ENCODE results near the gene TNIP1.

The TNIP1 gene

GRCh38 chr5:151034422-151035379, 46.1 kb downstream of the TNIP1 start:
- DNase-seq (ENCODE audit: low read depth in 1 of 2, low spot score in 1 of 2) = no peak

GRCh38 chr5:151033217-151033934, 47.5 kb downstream of the TNIP1 start:
- TF ChIP-seq JUND (IDR thresholded peaks at IDR 0.05; ENCODE audit: low read depth) = no peak
- in situ Hi-C loops (cut with HindIII; ENCODE audit: low pct_unique_long_range_greater_than_20kb, low sequenced_read_pairs) = no loop called here
- no peak for DNase-seq (ENCODE audit: low read depth in 1 of 2, low spot score in 1 of 2)

More at GRCh38 chr5:151034422-151035379, 46.1 kb downstream of the TNIP1 start:
- no peak for TF ChIP-seq JUND (IDR thresholded peaks at IDR 0.05; ENCODE audit: low read depth)
- in situ Hi-C loops (cut with HindIII; ENCODE audit: low pct_unique_long_range_greater_than_20kb, low sequenced_read_pairs) = no loop called here

GRCh38 chr5:151031554-151031953, 49.3 kb downstream of the TNIP1 start:
- in situ Hi-C loops (cut with HindIII; ENCODE audit: low pct_unique_long_range_greater_than_20kb, low sequenced_read_pairs) = no loop called here
- DNase-seq (ENCODE audit: low read depth in 1 of 2, low spot score in 1 of 2) = no peak
- TF ChIP-seq JUND (IDR thresholded peaks at IDR 0.05; ENCODE audit: low read depth) = no peak

- no peak for TF ChIP-seq JUND (IDR thresholded peaks at IDR 0.05; ENCODE audit: low read depth)
- DNase-seq (ENCODE audit: low read depth in 1 of 2, low spot score in 1 of 2) = no peak
- in situ Hi-C loops (cut with HindIII; ENCODE audit: low pct_unique_long_range_greater_than_20kb, low sequenced_read_pairs) = no loop called here
Measured at GRCh38 chr5:151030379-151030778, 50.5 kb downstream of the TNIP1 start.

- in situ Hi-C loops (cut with HindIII; ENCODE audit: low pct_unique_long_range_greater_than_20kb, low sequenced_read_pairs) = no loop called here
- no peak for TF ChIP-seq JUND (IDR thresholded peaks at IDR 0.05; ENCODE audit: low read depth)
Measured at GRCh38 chr5:151030056-151030336, 50.8 kb downstream of the TNIP1 start.

GRCh38 chr5:151029179-151030055, 51.4 kb downstream of the TNIP1 start:
- in situ Hi-C loops (cut with HindIII; ENCODE audit: low pct_unique_long_range_greater_than_20kb, low sequenced_read_pairs) = no loop called here
- no peak for TF ChIP-seq JUND (IDR thresholded peaks at IDR 0.05; ENCODE audit: low read depth)

More at GRCh38 chr5:151030056-151030336, 50.8 kb downstream of the TNIP1 start:
- no peak for DNase-seq (ENCODE audit: low read depth in 1 of 2, low spot score in 1 of 2)

GRCh38 chr5:151028717-151029116, 52.1 kb downstream of the TNIP1 start:
- TF ChIP-seq JUND (IDR thresholded peaks at IDR 0.05; ENCODE audit: low read depth) = no peak
- in situ Hi-C loops (cut with HindIII; ENCODE audit: low pct_unique_long_range_greater_than_20kb, low sequenced_read_pairs) = no loop called here
- DNase-seq (ENCODE audit: low read depth in 1 of 2, low spot score in 1 of 2) = no peak

More at GRCh38 chr5:151029179-151030055, 51.4 kb downstream of the TNIP1 start:
- no peak for DNase-seq (ENCODE audit: low read depth in 1 of 2, low spot score in 1 of 2)

- in situ Hi-C loops (cut with HindIII; ENCODE audit: low pct_unique_long_range_greater_than_20kb, low sequenced_read_pairs) = no loop called here
- no peak for TF ChIP-seq JUND (IDR thresholded peaks at IDR 0.05; ENCODE audit: low read depth)
- no peak for DNase-seq (ENCODE audit: low read depth in 1 of 2, low spot score in 1 of 2)
Measured at GRCh38 chr5:151027961-151028479, 52.8 kb downstream of the TNIP1 start.

- in situ Hi-C loops (cut with HindIII; ENCODE audit: low pct_unique_long_range_greater_than_20kb, low sequenced_read_pairs) = no loop called here
- no peak for TF ChIP-seq JUND (IDR thresholded peaks at IDR 0.05; ENCODE audit: low read depth)
- DNase-seq (ENCODE audit: low read depth in 1 of 2, low spot score in 1 of 2) = no peak
Measured at GRCh38 chr5:151026679-151027078, 54.2 kb downstream of the TNIP1 start.

GRCh38 chr5:151026088-151026487, 54.7 kb downstream of the TNIP1 start:
- in situ Hi-C loops (cut with HindIII; ENCODE audit: low pct_unique_long_range_greater_than_20kb, low sequenced_read_pairs) = no loop called here
- no peak for TF ChIP-seq JUND (IDR thresholded peaks at IDR 0.05; ENCODE audit: low read depth)
- DNase-seq (ENCODE audit: low read depth in 1 of 2, low spot score in 1 of 2) = no peak

GRCh38 chr5:151025250-151025606, 55.6 kb downstream of the TNIP1 start:
- no peak for TF ChIP-seq JUND (IDR thresholded peaks at IDR 0.05; ENCODE audit: low read depth)
- in situ Hi-C loops (cut with HindIII; ENCODE audit: low pct_unique_long_range_greater_than_20kb, low sequenced_read_pairs) = no loop called here
- no peak for DNase-seq (ENCODE audit: low read depth in 1 of 2, low spot score in 1 of 2)
